CD4-positive, alpha-beta T cell treated with Interleukin-1 beta for 1 hour (primary cell): ENCODE results near the gene ZNF511.

Experiments
- DNase-seq, 2 donors: peaks; one replicate each; pipeline ENCODE4 v3.0.0-alpha.2; 2020 to 2022

Gene ZNF511

DNA sequence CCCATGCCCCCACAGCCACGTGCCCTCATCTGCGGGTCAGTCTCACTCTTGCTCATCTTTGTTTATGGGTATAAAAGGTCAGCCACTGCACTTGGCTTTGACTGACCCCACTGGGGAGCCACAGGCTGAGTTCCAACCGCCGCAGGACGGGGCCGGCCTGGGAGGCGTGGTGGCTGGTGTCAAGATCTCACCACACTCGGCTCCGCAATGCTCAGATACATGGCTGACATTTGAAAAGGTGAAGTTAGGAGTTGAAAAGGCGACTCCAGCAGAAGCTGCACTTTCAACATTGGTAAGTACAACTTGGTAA lies 14.9 kb upstream of the ZNF511 start:
- DNase-seq: no peak

DNA sequence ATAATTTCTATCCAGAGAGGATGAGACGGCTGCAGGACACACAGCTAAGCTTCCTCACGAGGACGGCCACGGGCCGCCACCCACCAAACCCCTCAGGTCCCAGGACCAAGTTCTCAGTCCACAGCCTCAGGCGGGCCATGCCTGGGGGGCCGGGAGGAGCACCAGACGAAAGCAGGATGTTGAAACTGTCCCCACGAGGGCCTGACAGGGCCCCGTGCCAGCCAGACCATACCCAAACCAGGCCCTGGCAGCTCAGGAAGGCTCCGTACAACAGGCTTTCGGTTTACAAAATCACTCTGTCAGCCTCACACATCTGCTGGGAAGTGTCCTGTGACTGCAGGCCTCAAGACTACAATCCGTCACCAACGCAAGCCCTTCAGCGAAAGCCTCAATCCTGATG lies 14.5 kb upstream of the ZNF511 start:
- DNase-seq: peak in 1 of 2 donors; percentile 45

DNA sequence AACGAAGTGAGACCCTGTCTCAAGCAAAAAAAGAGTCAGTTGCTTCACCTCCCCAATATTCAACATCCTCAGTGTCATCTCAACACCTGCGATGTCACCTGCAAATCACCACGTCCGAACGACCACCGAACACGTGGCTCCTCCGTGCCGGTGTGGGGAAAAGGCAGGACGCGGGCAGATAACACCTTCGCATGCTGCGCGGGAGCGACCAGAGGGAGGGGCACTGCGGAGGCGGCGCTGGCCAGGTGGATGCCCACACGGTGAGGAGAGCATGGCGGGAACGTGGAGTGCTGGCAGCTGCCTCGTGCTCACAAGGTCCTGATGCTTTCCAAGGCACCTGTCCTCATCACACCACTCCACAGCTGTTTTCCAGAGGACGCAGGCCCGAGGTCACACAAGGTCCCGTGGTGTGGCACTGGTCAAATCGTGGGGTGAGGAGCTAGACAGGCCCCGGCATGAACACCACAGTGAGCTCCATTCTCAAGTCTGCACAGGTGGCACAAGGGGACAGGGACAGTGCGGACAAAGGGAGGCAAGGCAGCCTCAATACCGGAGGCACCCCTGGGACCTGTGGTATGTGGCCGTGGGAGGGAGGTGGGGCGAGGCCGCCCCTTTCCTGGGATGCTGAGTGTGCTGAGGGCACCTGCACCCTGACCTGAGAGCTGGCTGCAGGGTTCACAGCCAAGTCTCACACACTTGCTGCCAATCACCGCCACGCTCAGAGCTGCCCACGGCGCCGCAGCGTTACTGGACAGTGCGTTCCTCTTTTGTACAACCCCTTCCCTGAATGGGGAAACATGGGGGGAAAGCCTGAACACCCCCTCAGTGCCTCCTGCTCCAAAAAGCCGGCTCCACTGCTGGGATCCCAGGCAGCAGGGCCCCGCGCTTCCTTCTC lies 13.0 kb upstream of the ZNF511 start:
- DNase-seq: no peak

DNA sequence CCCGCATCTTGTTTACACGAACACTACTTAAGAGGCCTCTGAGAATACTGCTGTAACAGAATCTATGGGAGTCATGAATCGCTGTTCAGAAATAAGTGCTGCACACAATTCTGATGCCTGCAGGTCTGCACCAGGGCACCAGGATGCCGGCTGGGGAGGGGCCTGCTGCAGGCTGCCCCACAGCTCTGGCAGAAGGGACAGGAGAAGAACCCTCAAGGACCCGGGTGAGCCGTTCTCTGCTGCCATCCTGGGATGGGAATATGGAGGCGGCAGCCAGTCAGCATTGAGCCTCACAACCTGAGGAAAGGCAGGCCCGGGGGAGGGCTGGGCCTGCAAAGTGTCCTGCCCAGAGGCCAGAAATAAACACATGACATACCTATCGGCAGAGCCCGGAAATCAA lies 11.2 kb upstream of the ZNF511 start:
- no peak for DNase-seq

DNA sequence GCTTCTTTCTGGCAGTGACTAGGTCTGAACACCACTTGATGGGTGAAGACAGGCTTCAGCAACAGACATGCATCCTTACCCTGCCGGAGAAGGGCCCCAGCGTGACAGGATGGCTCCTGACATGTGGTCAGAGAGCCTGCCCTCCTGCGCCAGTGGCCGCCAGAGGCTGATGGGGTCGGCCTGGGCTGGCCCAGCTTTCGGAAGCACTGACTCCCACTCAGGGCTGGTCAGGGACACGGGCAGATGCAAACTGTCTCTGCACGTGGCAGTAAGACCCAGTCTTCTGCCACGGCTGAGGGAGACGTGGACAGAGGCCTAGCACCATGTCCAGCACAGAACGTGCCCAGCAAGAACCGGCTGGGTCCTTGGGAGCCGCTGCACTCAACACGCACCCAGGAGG lies 10.2 kb upstream of the ZNF511 start:
- no peak for DNase-seq

DNA sequence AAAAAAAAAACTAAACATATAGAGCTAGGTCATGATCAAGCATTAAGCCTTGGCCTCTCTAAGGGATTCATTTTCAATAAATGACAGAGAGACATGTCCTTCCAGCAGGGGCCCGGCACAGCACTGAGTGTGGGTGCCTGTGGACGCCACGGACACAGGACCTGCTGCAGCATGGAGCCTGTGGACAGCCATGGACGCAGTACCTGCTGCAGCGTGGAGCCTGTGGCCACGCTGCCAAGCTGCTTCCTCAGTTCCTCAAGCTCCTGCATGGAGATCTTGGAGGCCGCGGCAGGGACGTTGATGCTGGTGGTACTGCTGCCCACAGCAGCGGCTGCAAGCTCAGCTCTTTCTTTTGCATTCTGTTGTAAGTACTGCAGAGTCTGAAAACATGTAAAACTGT lies 9.5 kb upstream of the ZNF511 start:
- no peak for DNase-seq

DNA sequence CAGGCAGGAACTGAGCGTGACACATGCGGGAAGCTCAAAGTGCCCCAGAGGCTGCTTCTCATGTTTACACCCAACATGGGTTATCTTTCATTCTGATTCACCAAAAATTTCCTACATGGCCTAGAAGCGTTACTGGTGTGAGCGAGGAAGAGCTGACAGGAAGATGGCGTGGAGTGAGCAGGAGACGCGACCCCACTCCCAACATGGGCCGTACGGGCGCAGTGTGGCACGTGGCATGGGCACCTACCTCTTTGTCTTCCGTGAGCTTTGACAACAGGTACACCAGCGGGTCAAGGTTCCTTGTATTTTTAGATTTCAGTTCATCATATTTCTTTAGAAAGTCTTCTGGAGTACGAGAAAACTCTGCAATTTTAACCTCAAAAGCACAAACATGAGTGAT lies 9.0 kb upstream of the ZNF511 start:
- no peak for DNase-seq

DNA sequence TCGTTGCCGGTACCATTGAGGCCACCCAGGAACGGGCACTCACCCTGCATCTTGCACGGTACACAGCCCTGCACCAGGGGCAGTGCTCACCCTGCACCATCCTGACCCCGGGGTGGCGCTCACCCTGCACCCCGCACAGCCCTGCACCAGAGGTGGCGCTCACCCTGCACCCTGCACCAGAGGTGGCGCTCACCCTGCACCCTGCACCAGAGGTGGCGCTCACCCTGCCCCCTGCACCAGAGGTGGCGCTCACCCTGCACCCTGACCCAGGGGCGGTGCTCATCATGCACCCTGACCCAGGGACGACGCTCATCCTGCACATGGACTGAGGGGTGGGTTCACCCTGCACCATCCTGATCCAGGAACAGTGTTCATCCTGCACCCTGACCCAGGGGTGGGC lies 6.5 kb upstream of the ZNF511 start:
- no peak for DNase-seq

DNA sequence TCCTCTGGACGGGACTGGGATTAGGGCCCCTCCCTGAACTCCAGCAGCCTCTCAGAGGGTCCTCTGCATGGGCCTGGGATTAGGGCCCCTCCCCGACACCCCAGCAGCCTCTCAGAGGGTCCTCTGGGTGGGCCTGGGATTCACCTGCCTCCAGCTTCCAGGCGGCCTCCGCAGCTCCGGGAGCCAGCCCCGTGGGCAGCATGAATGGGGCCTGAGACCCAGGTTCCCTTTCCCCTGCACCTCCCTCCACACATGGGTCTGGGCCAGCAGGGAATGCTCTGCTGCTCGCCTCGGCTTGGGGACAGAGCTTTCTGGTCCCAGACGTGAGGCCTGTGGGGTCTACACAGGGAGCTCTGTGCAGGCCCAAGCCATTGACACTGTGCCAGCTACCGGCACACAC lies 5.5 kb upstream of the ZNF511 start:
- DNase-seq: no peak

DNA sequence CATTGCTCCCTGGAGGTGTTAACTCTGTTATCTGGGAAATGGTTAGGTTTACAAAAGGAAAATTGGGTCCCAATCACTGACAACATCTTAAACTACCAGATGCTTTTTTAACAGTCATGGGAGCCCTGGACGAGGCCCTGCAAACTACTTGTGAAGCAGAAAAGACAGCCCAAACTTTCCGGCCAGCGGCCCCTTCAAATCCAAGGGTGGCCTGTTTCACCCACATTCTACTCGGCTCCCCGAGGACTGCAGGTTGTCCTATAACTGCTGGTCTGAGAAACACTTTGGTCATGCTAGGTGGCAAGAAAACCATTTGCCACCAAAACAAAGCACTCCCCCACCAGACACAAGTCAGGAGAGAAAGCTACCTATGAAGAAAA lies 2.6 kb upstream of the ZNF511 start:
- no peak for DNase-seq

DNA sequence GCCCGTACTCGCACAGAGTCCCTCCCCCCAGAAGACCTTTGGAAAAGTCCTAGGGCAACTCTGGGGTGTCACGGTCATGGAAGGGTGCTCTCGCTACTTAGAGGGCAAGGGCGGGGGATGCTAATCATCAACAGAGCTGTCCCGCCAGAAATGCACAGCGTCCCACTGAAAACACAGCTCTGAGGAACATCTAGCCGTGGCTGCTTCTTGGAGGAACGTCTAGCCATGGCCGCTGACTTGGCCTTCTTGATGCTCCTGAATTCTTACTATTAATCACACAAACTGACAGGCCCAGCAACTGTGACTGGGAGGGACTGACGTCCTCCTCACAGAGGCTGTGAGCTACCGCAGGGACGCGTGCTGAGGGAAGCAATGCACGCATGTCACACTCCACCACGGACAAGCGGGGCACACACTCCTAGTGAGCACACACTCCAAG lies 1.8 kb upstream of the ZNF511 start:
- no peak for DNase-seq

DNA sequence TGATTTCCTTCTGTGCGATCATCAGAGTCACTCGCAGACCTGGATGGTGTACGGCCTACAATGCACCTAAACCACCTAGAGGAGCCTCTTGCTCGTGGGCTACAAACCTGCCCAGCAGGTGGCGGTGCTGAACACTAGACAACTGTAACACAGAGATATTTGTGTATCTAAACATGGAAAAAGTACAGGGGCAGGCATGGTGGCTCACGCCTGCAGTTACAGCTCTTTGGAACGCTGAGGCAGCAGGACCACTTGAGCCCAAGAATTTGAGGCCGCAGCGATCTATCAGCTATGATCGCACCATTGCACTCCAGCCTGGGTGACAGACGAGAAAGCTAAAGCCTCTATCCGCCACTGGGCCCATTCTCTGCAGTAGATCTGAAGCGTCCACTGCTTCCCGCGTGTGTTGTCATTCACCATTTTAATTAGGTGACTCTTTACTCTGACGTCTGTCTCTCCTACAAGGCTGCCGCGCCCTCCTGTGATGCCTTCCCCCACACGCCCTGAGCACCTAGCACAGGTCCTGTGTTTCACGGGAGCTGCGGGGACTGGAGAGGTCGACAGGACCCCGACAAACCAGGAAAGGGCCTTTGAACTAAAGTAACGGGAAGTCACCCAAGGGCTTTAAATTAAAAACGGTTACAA lies 816 bp upstream of the ZNF511 start:
- peak; percentile 85 to 91 for DNase-seq

DNA sequence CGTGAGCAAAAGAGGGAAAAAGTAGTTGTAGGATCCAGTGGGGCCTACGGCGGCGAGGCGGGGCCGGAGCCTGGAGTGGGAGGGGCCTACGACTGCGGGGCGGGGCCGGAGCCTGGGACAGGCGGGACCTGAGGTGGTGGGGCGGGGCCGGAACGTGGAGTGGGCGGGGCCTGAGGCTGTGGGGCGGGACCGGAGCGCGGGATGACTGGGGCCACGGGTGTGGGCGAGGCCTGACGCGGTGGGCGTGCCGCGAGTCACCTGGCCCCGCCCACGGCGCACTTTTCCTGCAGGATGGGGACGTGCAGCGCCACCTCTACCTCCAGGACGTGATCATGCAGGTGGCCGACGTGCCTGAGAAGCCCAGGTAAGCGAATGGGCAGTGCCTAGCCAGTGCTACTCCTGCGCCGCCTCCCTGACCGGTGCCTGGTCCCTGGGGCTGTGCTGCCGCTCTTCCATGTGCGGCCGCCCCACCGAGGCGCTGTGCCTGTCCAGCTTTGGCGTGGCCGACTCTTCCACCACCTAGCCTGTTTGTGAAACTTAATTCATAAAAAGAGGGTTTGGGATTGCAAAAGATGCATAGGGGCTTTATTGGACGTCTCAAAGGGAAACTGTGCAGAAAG lies 496 bp downstream of the ZNF511 start:
- peak; percentile 85 to 92 for DNase-seq

DNA sequence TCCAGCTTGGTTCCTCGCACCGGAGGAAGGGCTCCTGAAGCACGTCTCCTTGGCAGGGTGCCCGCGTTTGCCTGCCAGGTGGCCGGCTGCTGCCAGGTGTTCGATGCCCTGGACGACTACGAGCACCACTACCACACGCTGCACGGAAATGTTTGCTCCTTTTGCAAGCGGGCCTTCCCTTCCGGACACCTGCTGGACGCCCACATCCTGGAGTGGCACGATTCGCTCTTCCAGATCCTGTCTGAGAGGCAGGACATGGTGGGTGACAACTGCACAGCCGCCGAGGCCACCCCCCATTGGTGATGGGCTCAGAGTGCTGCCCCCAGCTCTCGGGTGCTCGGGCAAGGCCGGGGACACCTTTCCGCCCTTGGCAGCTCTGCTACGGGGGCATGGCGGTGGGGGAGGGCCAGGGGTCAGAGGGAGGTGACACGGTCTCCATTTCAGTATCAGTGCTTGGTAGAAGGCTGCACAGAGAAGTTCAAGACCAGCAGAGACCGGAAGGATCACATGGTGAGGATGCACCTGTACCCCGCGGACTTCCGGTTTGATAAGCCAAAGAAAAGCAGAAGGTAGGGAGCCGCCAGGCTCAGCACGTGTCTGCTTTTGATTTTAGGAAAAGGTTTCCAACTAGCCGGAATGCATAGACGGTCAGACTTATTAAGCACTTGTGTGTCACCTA lies 1.1 kb downstream of the ZNF511 start:
- no peak for DNase-seq

DNA sequence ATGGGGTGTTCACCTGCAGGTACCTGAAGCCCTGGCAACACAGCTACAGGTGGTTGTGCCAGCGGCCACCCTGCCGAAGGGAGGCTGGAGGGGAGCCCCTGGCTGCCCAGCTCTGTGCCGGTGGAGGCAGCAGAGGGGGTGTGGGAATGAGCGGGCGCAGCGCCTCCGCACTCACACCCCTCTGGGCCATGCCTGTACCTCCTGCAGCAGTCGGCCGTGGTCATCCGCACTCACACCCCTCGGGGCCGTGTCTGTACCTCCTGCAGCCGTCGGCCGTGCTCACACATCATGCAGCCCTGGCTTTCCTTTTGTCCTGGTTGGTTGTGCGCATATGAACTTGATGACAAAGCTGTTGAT lies 1.7 kb downstream of the ZNF511 start:
- no peak for DNase-seq

DNA sequence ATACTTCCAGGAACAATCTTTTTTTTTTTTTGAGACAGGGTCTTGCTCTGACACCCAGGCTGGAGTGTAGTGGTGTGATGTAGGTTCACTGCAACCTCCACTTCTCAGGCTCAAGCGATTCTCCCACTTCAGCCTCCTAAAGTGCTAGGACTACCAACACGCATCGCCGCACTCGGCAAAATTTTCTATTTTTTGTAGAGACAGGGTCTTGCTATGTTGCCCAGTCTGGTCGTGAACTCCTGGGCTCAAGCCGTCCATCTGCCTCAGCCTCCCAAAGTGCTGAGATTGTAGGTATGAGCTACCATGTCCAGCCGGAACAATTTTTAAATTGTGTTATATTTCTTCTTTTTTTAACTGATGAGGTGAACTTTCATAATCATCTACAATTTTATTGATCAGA lies 2.1 kb downstream of the ZNF511 start:
- no peak for DNase-seq

DNA sequence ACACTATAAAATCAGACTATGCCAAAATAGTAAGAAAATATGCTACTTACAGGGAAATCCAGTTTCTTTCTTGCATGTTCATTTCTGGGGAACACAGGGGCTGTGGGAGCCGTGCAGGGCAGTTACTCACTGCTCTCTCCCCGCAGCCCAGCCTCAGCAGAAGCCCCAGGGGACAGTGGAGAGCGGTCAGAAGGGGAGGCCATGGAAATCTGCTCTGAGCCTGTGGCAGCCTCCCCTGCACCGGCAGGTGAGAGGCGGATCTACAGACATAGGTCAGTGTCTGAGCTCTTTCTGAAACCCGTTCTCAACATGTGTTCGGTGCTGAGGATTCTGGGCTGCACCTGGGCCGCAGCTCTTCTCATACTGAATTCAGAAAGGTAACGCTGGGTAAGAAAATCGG lies 2.9 kb downstream of the ZNF511 start:
- no peak for DNase-seq

DNA sequence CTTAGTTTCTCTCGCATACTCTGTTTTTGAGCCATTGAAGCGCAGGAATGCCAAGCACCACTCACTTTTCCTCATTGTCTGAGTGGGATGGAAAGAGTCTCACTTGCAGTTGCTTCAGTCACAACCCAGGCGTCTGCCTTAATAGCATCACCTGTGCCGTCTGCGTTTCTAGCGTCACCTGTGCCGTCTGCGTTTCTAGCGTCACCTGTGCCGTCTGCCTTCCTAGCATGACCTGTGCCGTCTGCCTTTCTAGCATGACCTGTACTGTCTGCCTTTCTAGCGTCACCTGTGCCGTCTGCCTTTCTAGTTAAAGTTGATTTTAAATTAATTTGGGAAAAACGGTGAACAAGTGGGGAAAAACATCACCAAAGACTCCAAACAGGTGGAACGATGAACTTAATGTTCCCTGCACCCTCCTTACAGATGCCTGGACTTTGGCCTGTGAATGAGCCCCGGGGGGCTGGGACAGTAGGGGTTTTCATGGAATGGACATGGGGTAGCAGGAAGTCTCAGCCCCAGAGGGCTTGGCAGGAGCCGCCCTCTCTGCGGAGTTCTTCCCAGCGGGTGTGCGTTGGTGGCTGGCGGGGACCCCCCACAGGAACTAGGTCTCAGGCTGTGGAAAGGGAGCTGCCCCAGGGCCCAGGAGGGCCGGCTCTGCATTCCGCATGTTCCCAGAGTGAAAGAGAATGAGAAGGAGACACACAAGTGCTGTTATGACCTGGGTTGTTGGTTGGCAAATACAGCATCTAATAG lies 3.5 kb downstream of the ZNF511 start:
- DNase-seq: no peak

DNA sequence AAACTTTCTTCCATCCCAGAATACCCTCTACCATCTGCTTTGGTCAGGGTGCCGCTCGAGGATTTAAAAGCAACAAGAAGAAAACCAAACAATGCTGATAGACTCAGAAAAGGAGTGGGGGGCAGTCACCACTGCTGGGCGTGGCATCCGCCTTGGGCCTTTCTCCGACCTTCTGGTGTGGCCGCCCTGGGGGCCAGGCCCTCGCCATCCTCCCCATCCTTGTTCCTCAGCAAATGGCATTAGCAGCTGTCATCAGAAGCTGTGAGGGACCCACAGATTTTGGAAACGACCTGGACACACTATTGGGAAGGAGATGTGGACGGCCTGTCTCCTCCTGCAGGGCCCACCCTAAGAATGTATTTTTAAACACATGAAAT lies 4.0 kb downstream of the ZNF511 start:
- DNase-seq: no peak

DNA sequence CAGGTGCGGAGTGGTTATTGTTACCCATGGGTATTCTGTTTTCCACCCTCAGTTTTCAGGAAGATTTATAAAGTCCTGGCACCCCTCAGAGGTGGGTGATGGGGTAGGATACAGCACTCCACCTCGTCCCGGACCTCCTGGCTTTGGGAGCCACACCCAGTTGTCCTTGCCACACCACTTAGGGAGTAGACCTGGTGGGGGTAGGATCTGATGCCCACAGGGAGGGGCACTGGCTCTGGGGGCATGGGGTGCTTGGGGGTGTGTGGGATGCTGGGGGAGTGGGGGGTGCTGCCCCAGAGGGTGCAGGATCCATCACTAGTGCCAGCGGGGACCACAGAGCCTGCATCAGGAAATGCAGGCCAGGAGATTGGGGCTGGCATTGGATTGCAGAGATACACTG lies 4.5 kb downstream of the ZNF511 start:
- DNase-seq: no peak

DNA sequence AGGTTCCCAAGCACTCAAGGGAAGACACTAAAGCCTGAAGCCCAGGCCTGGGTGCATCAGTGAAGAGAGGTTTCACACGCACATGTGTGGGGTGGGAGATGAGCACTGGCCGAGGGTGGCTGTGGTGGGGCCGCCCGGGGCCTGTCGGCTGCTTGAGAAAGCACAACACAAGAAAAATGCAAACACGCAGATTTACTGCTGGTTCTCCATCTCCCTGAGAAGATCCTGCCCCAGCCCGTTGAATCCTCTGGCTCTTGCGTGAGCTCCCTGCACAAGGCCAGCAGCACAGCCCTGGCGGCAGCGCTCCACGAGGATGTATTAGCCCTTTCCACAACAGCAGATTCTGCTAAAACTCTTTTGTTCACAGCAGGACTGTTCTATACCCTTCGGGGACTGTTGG lies 6.2 kb downstream of the ZNF511 start:
- no peak for DNase-seq

DNA sequence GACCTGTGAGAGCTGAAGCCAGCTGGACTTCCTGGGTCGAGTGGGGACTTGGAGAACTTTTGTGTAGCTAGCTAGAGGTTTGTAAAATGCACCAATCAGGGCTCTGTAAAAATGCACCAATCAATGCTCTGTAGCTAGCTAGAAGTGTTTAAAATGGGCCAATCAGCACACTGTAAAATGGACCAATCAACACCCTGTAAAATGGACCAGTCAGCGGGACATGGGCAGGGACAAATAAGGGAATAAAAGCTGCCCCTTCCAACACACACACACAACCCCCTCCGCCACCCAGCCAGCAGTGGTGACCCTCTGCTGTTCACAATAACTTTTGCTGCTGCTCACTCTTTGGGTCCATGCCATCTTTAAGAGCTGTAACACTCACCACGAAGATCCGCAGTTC lies 7.1 kb downstream of the ZNF511 start:
- DNase-seq: no peak

DNA sequence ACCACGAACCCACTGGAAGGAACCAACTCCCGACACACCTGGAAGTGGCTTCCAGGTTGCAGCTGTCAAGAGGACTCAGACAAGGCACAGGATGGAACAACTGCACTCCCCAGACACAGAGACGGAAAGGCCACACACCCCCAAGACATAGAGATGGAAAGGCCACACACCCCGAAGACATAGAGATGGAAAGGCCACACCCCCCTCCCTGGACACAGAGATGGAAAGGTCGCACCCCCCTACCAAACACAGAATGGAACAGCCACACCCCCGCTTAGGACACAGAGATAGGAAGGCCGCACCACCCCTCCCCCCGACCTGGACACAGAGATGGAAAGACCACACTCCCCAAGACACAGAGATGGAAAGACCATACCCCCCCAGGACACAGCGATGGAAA lies 7.6 kb downstream of the ZNF511 start:
- no peak for DNase-seq
